ENCODE results near the gene SLC37A2.

The SLC37A2 gene

DNA sequence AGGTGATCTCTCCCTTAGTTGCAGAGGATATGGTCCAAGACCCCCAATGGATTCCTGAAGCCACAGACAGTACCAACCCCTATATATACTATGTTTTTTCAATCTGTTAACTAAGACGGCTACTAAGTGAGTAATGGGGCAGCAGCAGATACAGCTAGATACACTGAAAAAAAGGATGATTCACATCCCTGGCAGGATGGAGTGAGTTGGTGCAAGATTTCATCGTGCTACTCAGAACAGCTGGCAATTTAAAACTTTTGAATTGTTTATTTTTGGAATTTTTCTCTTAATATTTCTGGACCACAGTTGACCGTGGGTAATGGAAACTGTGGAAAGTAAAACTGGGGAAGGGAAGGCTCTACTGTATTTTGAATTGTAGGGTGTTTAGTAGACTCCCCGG, 65.3 kb downstream of the SLC37A2 start:
- Histone ChIP-seq H2AFZ (ENCODE audit: low read depth) (no peak overlapping the region), H3K79me2 (ENCODE audit: insufficient read depth, low read depth) (no peaks in the 10 kb centered on the region), H3K4me1 (ENCODE audit: low read depth, poor library complexity, severe bottlenecking) (no peaks in the 10 kb centered on the region), H4K20me1 (ENCODE audit: insufficient read depth) (no peaks in the 10 kb centered on the region), H3K4me2 (no peak overlapping the region), H3K4me3 (IDR thresholded peaks at IDR 0.05; ENCODE audit: insufficient read depth, low read depth, low read length) (no peak overlapping the region), H3K27me3 (ENCODE audit: insufficient read depth, low read depth) (no peaks in the 10 kb centered on the region), H3K36me3 (ENCODE audit: insufficient read depth) (no peaks in the 10 kb centered on the region), H3K27ac (no peak overlapping the region), H3K9ac (no peak overlapping the region)
- TF ChIP-seq, protein P1, sequence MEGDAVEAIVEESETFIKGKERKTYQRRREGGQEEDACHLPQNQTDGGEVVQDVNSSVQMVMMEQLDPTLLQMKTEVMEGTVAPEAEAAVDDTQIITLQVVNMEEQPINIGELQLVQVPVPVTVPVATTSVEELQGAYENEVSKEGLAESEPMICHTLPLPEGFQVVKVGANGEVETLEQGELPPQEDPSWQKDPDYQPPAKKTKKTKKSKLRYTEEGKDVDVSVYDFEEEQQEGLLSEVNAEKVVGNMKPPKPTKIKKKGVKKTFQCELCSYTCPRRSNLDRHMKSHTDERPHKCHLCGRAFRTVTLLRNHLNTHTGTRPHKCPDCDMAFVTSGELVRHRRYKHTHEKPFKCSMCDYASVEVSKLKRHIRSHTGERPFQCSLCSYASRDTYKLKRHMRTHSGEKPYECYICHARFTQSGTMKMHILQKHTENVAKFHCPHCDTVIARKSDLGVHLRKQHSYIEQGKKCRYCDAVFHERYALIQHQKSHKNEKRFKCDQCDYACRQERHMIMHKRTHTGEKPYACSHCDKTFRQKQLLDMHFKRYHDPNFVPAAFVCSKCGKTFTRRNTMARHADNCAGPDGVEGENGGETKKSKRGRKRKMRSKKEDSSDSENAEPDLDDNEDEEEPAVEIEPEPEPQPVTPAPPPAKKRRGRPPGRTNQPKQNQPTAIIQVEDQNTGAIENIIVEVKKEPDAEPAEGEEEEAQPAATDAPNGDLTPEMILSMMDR (conservative IDR thresholded peaks at IDR 0.05; ENCODE audit: low read depth, low read length), result no peak

DNA sequence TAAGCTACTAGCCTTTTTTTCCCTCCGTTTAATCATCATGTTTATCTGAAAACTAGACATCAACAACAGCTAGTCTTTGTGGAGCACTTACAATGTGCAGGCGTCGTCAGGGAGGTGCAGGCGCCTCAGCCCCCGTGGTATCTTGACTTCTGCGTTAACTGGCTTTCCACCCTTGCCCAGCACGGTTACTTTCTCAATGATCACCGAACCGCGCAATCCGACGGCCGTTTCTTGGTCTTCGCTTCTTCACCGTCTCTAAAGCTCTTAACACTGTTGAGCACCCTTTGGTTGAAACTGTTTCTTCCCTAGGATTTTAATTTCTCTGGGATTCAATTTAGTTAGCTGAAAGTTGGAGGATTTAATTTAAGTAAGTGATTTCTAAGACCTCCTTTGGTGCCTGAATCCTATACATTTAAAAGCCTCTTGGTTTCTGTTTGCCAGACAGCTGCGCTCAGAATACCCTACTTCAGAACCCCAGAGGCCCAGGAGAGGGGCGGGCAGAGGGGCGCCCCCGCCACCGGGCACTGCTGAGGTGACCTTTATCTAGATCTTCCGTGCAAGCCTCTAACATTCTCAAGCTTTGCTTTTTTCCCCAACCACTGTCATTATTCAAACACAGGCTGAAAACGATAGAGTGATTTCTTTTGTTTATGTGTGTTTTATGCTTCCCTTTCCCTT, 66.3 kb downstream of the SLC37A2 start:
- H4K20me1 ChIP-seq (ENCODE audit: insufficient read depth), result no peaks in the 10 kb centered on the region
- no peaks in the 10 kb centered on the region for H3K36me3 ChIP-seq (ENCODE audit: insufficient read depth)
- no peaks in the 10 kb centered on the region for H3K27me3 ChIP-seq (ENCODE audit: insufficient read depth, low read depth)
- H3K4me3 ChIP-seq (IDR thresholded peaks at IDR 0.05; ENCODE audit: insufficient read depth, low read depth, low read length), result no peak overlapping the region
- H3K27ac ChIP-seq, result no peak overlapping the region
- H2AFZ ChIP-seq (ENCODE audit: low read depth), result no peak overlapping the region
- no peaks in the 10 kb centered on the region for H3K4me1 ChIP-seq (ENCODE audit: low read depth, poor library complexity, severe bottlenecking)
- TF ChIP-seq, protein P1 (conservative IDR thresholded peaks at IDR 0.05; ENCODE audit: low read depth, low read length), result no peak
- H3K4me2 ChIP-seq, result no peak overlapping the region
- H3K79me2 ChIP-seq (ENCODE audit: insufficient read depth, low read depth), result no peaks in the 10 kb centered on the region
- H3K9ac ChIP-seq, result no peak overlapping the region

DNA sequence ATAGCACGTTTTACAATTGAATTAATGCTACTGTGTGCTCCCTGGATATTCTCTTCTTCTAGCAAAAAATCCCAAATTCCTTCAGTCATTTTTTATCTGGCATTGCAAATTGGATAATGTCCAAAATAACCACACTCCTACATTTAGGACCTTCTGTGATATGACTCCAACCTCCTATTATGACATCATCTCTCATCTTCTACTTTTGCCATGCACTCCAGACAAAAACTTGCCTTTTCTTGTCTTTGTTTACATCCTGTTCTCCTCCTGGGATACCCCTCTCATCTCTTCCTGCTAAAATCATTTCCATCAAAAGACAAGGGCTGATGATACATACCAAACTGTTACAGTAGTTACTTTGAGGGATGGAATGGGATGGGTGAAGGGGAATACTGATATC, 69.0 kb downstream of the SLC37A2 start:
- H3K4me1 ChIP-seq (ENCODE audit: low read depth, poor library complexity, severe bottlenecking), result no peaks in the 10 kb centered on the region
- no peaks in the 10 kb centered on the region for H3K36me3 ChIP-seq (ENCODE audit: insufficient read depth)
- H3K4me2 ChIP-seq, result no peak overlapping the region
- no peak overlapping the region for H3K9ac ChIP-seq
- TF ChIP-seq, protein P1 (conservative IDR thresholded peaks at IDR 0.05; ENCODE audit: low read depth, low read length), result no peak
- no peaks in the 10 kb centered on the region for H3K79me2 ChIP-seq (ENCODE audit: insufficient read depth, low read depth)
- H3K27ac ChIP-seq, result no peak overlapping the region
- H2AFZ ChIP-seq (ENCODE audit: low read depth), result no peak overlapping the region
- no peaks in the 10 kb centered on the region for H3K27me3 ChIP-seq (ENCODE audit: insufficient read depth, low read depth)
- no peaks in the 10 kb centered on the region for H4K20me1 ChIP-seq (ENCODE audit: insufficient read depth)
- H3K4me3 ChIP-seq (IDR thresholded peaks at IDR 0.05; ENCODE audit: insufficient read depth, low read depth, low read length), result no peak overlapping the region

- Histone ChIP-seq H3K4me1 (ENCODE audit: low read depth, poor library complexity, severe bottlenecking) (no peaks in the 10 kb centered on the region), H4K20me1 (ENCODE audit: insufficient read depth) (no peaks in the 10 kb centered on the region), H3K27ac (no peak overlapping the region), H3K79me2 (ENCODE audit: insufficient read depth, low read depth) (no peaks in the 10 kb centered on the region), H3K9ac (no peak overlapping the region), H3K27me3 (ENCODE audit: insufficient read depth, low read depth) (no peaks in the 10 kb centered on the region), H3K4me3 (IDR thresholded peaks at IDR 0.05; ENCODE audit: insufficient read depth, low read depth, low read length) (no peak overlapping the region), H3K4me2 (no peak overlapping the region), H2AFZ (ENCODE audit: low read depth) (no peak overlapping the region), H3K36me3 (ENCODE audit: insufficient read depth) (no peaks in the 10 kb centered on the region)
- TF ChIP-seq, protein P1 (conservative IDR thresholded peaks at IDR 0.05; ENCODE audit: low read depth, low read length), result no peak
Measured at GRCh38 chr11:125132596-125132995, 69.5 kb downstream of the SLC37A2 start.

Data from KMS-11 (cell line).